HEK293T (cell line): ENCODE measurements around the gene SAMD8.

Experiments used
- CTCF ChIA-PET: fragments of 350-600 bp; formaldehyde crosslinking; extraction: SDS; loops from one replicate; lab custom pipeline; 2021; ENCODE audit warnings: antibody characterized with exemption, inconsistent platforms; lab: Yijun Ruan, JAX
- POLR2A ChIA-PET: fragments of 350-600 bp; formaldehyde crosslinking; extraction: SDS; loops from one replicate; lab custom pipeline; 2020; ENCODE audit warnings: antibody characterized with exemption, inconsistent platforms; lab: Yijun Ruan, JAX
- DNase-seq: peaks from one replicate; pipeline ENCODE4 v3.0.0; 2012; ENCODE audit warnings: mixed read lengths; ENCODE audit errors: extremely low spot score
- ARNT ChIP-seq: fragments of 450-650 bp; IDR thresholded peaks from 2 replicates; pipeline ENCODE4 v1.6.1; 2017; ENCODE audit warnings: mild to moderate bottlenecking
- BHLHE40 ChIP-seq: fragments of 450-650 bp; IDR thresholded peaks from 2 replicates; pipeline ENCODE4 v1.6.1; 2016; ENCODE audit warnings: mild to moderate bottlenecking, moderate library complexity, borderline replicate concordance
- CTBP1 ChIP-seq: fragments of 450-650 bp; IDR thresholded peaks from 2 replicates; pipeline ENCODE4 v1.6.1; 2016; ENCODE audit warnings: borderline replicate concordance
- ELF4 ChIP-seq: fragments of 450-650 bp; IDR thresholded peaks from 2 replicates; pipeline ENCODE4 v1.6.1; 2017; ENCODE audit warnings: antibody characterized with exemption
- FOXA1 ChIP-seq: fragments of 450-650 bp; IDR thresholded peaks from 2 replicates; pipeline ENCODE4 v1.6.1; 2016; ENCODE audit warnings: mild to moderate bottlenecking
- FOXK2 ChIP-seq: fragments of 450-650 bp; IDR thresholded peaks from 2 replicates; pipeline ENCODE4 v1.6.1; 2016; ENCODE audit warnings: mild to moderate bottlenecking
- FOXM1 ChIP-seq: fragments of 450-650 bp; IDR thresholded peaks from 2 replicates; pipeline ENCODE4 v1.6.1; 2017; ENCODE audit warnings: mild to moderate bottlenecking, borderline replicate concordance
- HDGF ChIP-seq: fragments of 450-650 bp; IDR thresholded peaks from 2 replicates; pipeline ENCODE4 v1.6.1; 2017; ENCODE audit warnings: antibody characterized with exemption, borderline replicate concordance
- L3MBTL2 ChIP-seq: fragments of 450-650 bp; conservative IDR thresholded peaks from 2 replicates; pipeline ENCODE4 v1.6.1; 2016; ENCODE audit warnings: mild to moderate bottlenecking
- LEF1 ChIP-seq: fragments of 450-650 bp; IDR thresholded peaks from 2 replicates; pipeline ENCODE4 v1.6.1; 2017; ENCODE audit warnings: mild to moderate bottlenecking, borderline replicate concordance
- NFRKB ChIP-seq: fragments of 450-650 bp; IDR thresholded peaks from 2 replicates; pipeline ENCODE4 v1.6.1; 2016; ENCODE audit warnings: mild to moderate bottlenecking, moderate library complexity
- SP1 ChIP-seq: fragments of 450-650 bp; IDR thresholded peaks from 2 replicates; pipeline ENCODE4 v1.6.1; 2017
- SUZ12 ChIP-seq: fragments of 450-650 bp; IDR thresholded peaks from 2 replicates; pipeline ENCODE4 v1.6.1; 2016; ENCODE audit warnings: mild to moderate bottlenecking
- TARDBP ChIP-seq: fragments of 450-650 bp; IDR thresholded peaks from 2 replicates; pipeline ENCODE4 v1.6.1; 2016
- ZNF384 ChIP-seq: fragments of 450-650 bp; IDR thresholded peaks from 2 replicates; pipeline ENCODE4 v1.6.1; 2016
- TF ChIP-seq, protein P1 (sequence below): fragments of 450-650 bp; IDR thresholded peaks from 2 replicates; pipeline ENCODE4 v1.6.1; 2016

Gene SAMD8

GRCh38 chr10:75083972-75084833, 27.3 kb upstream of the SAMD8 start:
- TF ChIP-seq CTBP1 (no peak), HDGF (no peak), BHLHE40 (no peak)
- ChIA-PET CTCF (no interaction called here), POLR2A (no interaction called here)
- no peak for DNase-seq

DNA sequence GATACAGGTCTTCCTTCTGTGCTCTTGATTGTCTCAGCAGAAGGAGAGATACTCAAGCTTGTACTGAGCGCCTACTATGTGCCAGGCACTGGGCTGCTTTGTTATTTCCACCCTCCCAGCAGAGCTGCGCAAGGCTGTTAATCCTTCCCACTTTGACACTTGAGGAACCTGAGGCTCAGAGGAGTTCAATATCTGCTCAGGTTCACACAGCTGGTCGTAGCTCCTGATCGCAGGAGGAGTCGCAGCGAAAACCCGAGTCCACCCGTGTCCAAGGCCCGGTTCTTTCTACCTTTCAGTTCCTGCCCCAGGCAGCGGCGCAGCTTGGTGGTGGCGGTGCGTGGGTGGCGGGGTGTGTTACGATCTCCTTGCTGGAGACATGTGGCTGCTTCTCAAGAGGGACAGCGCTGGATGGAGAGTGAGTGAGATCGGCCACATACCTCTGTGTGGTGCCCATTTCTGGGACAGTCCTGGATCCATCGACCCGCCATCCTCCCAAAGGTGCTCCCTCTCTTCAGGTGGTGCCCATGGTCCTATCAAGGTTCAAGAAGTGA, 26.5 kb upstream of the SAMD8 start:
- TF ChIP-seq SP1: no peak
- TF ChIP-seq SUZ12: no peak
- no peak for TF ChIP-seq CTBP1
- TF ChIP-seq HDGF: no peak
- TF ChIP-seq ARNT: no peak
- no peak for TF ChIP-seq BHLHE40
- TF ChIP-seq FOXA1: no peak
- no peak for TF ChIP-seq ELF4
- TF ChIP-seq LEF1: no peak
- TF ChIP-seq NFRKB: no peak
- TF ChIP-seq FOXK2: no peak
- CTCF ChIA-PET: no interaction called here
- DNase-seq: no peak
- POLR2A ChIA-PET: no interaction called here

- ChIA-PET POLR2A (no interaction called here), CTCF (no interaction called here)
These were observed 25.1 kb upstream of the SAMD8 start for GRCh38 chr10:75086278-75086934.

GRCh38 chr10:75088640-75089039, 22.8 kb upstream of the SAMD8 start:
- POLR2A ChIA-PET: no interaction called here
- TF ChIP-seq ELF4 (no peak), FOXK2 (no peak), NFRKB (no peak), SUZ12 (no peak), CTBP1 (no peak), BHLHE40 (no peak), FOXM1 (no peak), ARNT (no peak), HDGF (no peak), FOXA1 (no peak), ZNF384 (no peak), SP1 (no peak), L3MBTL2 (no peak)
- no peak for DNase-seq
- CTCF ChIA-PET: no interaction called here

More at GRCh38 chr10:75086278-75086934, 25.1 kb upstream of the SAMD8 start:
- DNase-seq: no peak
- no peak for TF ChIP-seq LEF1
- no peak for TF ChIP-seq ARNT
- TF ChIP-seq ELF4: no peak
- TF ChIP-seq ZNF384: no peak
- TF ChIP-seq CTBP1: no peak
- no peak for TF ChIP-seq FOXM1
- TF ChIP-seq SP1: no peak
- TF ChIP-seq, protein P1, sequence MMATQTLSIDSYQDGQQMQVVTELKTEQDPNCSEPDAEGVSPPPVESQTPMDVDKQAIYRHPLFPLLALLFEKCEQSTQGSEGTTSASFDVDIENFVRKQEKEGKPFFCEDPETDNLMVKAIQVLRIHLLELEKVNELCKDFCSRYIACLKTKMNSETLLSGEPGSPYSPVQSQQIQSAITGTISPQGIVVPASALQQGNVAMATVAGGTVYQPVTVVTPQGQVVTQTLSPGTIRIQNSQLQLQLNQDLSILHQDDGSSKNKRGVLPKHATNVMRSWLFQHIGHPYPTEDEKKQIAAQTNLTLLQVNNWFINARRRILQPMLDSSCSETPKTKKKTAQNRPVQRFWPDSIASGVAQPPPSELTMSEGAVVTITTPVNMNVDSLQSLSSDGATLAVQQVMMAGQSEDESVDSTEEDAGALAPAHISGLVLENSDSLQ: no peak
- TF ChIP-seq HDGF: no peak
- TF ChIP-seq L3MBTL2: no peak
- TF ChIP-seq NFRKB: no peak
- TF ChIP-seq FOXA1: no peak
- no peak for TF ChIP-seq TARDBP

GRCh38 chr10:75089634-75090033, 21.8 kb upstream of the SAMD8 start:
- CTCF ChIA-PET: no interaction called here
- TF ChIP-seq, protein P1: no peak
- no peak for TF ChIP-seq ELF4
- no peak for TF ChIP-seq HDGF
- no peak for TF ChIP-seq BHLHE40
- TF ChIP-seq ARNT: no peak
- TF ChIP-seq L3MBTL2: no peak
- no peak for DNase-seq
- POLR2A ChIA-PET: no interaction called here

DNA sequence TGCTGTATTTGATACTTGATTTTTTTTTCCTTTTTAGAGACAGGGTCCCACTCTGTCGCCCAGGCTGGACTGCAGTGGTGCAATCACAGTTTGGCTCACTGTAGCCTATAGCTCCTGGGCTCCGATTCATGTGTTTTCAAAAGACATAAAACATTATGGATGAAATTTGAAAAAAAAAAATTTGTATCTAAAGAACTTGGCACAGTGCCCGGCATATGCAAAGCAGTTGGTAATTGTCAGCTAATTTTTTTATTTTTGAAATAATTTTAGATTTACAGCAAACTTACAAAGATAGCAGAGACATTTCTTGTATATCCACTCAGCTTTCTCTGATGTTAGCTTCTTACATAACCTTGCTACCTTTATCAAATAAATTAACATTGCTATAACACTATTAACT, 20.3 kb upstream of the SAMD8 start:
- ChIA-PET POLR2A (interaction anchor here (1.0 kb wide), 1 partner anchor 849 kb away, joined by 3 read pairs; no protein-coding TSS in a partner anchor), CTCF (interaction anchor here (1.0 kb wide), 1 partner anchor 18 kb away, joined by 3 read pairs; a partner anchor contains a TSS)
- DNase-seq: no peak
- TF ChIP-seq HDGF: no peak
- no peak for TF ChIP-seq ARNT
- no peak for TF ChIP-seq FOXA1
- TF ChIP-seq TARDBP: no peak
- TF ChIP-seq ZNF384: no peak
- TF ChIP-seq, protein P1: no peak
- no peak for TF ChIP-seq SP1
